ENCODE measurements around the gene DNM2. TPM values are rescaled to one million over a fixed set of nuclear protein-coding genes. Genes with fewer than 3 reads are reported as not detected.

DNM2 gene
- polyA plus RNA-seq, 1 donor = 75.8 TPM

DNA sequence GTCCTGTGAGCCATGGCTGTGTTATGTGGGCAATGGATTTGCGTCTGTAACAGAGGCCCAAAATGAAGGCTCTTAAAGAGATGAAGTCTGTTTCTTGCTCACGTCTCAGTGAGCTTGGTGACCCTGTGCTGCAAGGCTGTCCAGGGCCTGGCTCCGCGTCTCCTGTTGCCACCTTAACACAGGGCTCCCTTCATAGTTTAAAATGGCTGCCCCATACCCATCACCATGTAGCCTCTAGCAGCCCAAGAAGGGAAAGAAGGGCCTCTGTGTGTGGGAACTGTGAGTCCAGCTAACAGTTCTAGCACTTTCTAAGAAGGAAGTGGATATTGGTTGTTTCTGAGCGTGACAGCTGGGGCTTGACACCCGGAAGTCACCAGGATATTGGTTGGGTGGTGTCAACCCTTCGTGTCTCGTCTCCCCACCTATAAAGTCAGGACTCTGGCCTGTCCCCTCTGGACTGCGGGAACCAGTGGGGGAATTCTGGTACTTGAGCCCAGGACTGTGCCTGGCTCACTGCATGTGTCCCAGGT, 97.2 kb downstream of the DNM2 start:
- DNase-seq (ENCODE audit: low read depth) = no peak

DNA sequence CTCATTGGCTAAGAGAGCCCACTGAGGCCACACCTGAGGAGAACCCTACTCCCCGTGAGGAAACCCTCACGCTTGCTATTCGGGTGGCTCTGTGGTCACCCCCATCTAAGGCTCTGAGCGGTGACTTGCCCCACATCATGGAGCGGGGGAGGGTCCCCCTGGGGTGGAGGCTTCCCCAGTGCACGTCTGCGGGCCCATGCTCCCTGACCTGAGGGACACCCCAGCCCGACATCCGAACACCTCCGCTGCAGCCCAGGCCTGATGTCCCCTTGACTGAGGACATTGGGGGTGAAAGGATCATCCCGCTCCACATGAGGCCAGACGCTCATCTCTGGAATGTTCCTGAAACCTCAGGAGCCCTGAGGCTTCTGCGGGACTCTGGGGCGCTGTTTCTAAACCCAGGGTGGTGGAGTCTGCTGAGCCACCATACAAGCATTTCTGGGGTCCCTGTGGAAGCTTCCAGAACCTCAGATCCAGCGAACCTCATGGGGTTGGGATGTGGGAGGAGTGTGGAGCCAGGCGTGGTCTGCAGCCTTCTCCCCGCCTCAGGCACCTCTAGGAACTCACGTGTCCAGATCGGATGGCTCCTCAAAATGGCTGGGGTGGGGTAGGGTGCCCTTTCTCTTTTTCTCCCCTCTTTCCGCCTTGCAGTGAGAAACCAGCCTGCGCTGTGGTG, 98.2 kb downstream of the DNM2 start:
- no peak for DNase-seq (ENCODE audit: low read depth)

DNA sequence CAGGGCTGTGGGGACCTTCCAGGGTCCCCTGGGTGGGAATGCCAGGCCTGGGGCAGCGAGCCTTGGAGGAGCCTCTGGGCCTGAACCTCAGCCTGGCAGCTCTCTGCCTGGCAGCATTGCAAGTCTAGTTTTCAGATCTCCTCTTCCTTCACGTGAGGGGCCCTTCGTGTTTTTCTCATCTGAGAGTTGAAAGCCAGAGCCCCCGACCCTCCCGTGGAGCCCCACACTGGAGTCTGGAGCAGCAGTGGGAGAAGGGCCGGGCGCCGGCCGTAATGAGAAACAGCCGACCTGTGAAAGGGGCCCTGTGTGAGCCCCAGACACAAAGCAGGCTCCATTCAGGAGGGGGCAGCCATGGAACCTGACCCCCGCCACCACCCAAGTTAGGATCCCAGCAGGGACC, 98.8 kb downstream of the DNM2 start:
- DNase-seq (ENCODE audit: low read depth) = no peak

DNA sequence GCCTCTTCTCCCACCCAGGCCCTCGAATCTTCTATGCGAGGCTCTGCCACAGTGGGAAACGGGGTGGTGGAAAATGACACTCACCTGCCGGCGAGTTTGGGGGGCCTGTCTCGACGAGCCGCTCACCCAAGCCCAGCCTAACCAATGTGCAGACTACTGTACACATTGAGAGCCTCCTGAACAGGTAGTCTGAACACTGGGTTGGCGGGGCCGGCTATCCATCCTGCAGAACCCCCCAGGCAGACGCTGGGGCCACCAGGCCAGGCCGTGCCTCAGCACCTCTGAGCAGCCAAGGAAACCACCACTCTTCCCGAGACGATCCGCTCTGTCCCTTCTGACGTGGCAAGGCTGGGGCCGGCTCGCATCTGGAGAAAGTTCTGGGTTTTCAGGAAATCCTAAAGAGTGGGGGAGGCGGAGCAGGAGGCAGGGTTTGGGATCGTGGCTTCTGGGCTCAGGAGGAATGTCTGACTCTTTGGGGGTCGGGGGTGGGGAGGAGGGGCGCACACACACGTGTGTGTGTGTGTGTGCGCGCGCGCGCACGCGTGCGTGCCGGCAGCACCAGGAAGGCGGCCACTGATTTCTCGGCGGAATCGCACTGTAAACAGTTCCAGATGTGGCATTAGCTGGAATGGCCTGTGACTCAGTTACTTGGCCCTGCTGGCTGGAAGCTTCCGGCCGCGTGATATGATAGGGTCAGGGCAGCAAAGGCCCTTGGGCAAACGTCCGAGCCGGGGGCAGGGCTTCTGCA, 99.6 kb downstream of the DNM2 start:
- DNase-seq (ENCODE audit: low read depth) = peak; percentile 83

DNA sequence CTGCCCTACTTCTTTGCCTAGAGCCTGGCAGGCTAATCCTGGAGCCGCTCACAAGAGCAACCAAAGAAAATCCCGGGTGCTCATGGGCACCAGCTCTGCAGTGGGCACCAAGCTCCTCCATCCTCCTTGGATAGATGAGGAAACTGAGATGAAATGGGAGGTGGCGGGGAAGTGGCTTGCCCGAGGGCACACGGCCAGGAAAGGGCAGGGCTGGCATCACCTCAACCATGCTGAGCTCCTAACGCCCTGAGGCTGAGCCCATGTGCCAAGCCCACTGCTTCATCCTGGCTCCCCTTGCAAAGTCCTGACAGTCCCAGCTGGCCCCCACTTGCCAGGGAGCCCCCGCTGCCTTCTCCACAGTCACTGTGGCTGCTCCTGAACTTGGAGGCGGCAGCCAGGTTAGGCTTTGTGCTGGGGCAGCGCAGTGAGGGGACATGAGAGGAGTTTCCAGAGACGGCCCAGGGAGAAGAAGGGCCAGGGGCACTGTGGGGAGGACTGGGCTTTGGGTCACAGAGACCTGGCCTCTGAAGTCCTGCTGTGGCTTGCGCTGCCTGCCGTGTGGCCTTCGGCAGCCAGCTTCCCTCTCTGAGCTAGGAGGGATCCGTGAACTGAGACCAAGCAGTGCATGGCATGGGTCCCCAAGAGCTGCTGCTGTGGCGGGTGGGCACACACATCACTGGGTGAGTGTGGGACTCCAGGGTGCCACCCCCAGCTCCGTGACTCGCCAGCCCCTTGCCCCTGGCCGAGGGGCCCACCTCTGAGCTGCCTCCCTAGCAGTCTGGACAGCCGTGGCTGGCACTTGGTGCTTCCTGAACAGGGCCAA, 100.6 kb downstream of the DNM2 start:
- DNase-seq (ENCODE audit: low read depth) = no peak

DNA sequence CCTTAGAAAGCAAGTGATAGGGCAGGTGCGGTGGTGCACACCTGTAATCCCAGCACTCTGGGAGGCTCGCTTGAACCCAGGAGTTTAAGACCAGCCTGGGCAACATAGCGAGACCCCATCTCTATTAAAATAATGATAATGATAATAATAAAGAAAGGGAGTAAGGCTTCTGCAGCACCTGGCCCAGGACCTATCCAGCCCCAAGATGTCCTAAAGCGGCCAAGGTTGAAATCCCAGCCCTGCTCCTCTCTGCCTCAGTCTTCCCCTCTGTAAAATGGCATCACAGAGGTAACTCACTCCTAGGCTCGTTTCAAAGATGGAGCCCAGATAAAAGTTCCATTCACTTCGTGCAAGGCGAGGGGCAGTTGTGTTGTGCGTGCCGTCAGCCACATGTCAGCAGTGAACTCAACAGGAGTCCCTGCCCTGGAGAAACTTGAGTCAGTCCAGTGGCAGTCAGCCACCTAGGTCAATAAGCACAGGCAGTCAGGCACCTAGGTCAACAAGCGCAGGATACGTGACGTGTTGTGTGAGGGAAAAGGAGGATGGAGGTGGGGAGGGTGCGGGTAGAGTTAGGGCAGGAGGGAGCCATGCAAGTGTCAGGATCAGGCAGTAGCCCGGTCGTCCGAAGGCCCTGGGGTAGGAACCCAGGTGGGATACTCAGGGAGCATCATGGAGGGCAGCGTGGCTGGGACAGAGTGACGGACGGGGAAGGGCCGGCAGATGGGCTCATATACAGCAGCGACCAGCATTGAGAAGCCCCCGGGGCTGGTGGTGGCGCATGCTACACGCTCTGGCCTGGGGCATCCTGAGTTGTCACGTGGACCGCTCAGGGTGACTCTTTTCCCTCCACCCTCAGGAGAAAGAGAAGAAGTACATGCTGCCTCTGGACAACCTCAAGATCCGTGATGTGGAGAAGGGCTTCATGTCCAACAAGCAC, 101.5 kb downstream of the DNM2 start:
- no peak for DNase-seq (ENCODE audit: low read depth)

DNA sequence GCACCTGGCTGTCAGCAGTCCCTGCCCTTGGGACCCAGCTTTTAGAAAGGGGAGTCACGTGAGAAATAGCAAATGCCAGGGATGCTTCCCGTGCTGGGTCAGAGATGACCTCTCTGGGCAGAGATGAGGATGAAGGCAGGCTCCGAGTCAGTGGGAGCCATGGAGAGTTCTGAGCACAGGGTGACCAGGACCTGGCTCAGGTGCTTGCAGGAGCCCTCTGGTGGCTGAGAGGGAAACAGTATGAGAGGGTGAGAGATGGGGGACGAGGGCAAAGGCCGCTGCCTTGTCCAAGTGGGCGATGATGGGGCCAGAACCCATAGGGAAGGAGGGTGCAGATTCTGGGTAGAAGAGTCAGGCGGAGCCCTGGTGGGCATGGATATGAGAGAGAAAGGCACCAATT, 102.3 kb downstream of the DNM2 start:
- DNase-seq (ENCODE audit: low read depth) = no peak

DNA sequence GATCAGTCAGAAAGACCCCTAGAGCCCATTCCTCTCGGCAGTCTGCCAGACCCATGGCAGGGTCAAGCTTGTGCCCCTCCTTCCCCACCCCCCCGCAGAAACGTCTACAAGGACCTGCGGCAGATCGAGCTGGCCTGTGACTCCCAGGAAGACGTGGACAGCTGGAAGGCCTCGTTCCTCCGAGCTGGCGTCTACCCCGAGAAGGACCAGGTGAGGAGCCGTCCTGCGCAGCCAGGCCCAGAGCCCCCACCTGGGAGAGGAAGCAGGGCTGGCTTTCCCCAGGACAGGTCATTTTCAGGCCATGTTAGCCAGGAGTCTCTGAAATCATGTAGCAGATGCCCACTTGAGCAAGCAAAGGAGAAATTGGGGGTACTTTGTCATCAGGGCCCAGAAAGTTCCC, 105.8 kb downstream of the DNM2 start:
- no peak for DNase-seq (ENCODE audit: low read depth)

DNA sequence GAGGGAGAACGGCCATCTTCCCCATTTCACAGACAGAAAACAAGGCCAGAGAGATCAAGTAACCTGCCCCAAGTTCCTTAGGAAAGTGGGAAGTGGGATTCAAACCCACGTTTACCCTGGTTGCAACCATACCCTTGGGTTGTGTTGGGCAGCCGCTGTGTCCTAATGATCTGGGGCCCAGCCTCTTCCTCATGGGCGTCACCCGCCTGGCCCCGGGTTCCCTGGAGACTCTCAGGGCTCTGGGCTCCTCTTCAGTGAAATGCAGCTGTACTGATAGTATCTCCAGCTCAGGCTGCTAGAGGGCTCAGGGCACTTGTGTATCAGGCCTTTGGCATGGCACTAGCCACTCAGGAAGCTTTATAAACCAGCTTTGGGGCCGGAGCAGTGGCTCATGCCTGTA, 108.4 kb downstream of the DNM2 start:
- DNase-seq (ENCODE audit: low read depth) = no peak

DNA sequence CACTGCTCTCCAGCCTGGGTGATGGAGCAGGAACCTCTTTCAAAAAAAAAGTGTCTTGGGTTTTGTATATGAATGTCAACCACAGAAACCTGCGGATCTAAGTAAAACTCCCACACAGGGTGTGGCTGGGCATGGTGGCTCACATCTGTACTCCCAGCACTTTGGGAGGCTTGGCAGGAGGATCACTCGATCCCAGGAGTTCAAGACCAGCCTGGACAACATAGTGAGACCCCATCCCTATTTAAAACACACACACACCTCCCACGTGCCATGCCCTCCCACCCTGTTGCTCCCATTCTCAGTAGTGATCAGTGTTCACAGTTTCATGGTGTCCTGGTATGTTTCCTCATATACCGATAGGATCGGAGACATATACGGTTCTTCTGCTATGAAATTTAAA, 109.0 kb downstream of the DNM2 start:
- DNase-seq (ENCODE audit: low read depth) = no peak

DNA sequence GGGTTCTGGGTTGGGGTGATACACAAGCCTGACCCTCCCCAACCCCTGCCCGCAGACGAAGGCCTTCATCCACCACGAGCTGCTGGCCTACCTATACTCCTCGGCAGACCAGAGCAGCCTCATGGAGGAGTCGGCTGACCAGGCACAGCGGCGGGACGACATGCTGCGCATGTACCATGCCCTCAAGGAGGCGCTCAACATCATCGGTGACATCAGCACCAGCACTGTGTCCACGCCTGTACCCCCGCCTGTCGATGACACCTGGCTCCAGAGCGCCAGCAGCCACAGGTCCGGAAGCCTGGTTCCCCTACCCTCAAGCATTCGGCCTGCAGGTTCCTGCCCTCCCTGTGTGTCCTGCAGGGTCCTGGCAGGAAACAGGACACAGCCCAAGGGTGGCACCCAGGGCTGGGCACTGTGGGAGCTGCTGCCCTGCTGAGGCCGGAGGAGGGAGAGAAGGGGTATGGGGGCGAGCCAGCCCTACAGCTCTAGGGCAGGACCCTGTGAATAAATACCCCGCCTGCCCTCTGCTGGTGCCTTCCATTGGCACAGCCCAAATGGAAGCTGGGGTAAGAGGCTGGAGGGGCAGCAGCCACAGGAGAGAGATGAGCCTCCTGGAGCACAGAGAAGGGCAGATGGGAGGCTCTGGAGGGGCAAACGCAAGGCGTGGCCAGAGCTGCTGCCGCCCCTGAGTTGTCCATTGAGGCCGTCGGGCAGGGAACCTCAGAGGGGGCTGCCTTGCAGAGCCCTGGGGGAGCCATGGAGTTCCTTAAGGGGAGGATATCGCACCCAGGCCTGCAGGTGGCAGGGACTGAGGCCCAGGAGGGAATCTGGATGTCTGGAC, 111.3 kb downstream of the DNM2 start:
- DNase-seq (ENCODE audit: low read depth) = no peak

DNA sequence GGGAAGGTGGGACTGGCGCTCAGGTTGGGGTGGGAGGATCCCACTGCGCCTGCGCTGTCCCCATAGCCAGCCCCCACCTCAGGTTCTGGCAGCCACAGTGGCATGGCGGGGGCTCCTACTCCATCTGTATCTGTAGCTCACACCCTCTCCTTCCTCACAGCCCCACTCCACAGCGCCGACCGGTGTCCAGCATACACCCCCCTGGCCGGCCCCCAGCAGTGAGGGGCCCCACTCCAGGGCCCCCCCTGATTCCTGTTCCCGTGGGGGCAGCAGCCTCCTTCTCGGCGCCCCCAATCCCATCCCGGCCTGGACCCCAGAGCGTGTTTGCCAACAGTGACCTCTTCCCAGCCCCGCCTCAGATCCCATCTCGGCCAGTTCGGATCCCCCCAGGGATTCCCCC, 112.1 kb downstream of the DNM2 start:
- DNase-seq (ENCODE audit: low read depth) = no peak

DNA sequence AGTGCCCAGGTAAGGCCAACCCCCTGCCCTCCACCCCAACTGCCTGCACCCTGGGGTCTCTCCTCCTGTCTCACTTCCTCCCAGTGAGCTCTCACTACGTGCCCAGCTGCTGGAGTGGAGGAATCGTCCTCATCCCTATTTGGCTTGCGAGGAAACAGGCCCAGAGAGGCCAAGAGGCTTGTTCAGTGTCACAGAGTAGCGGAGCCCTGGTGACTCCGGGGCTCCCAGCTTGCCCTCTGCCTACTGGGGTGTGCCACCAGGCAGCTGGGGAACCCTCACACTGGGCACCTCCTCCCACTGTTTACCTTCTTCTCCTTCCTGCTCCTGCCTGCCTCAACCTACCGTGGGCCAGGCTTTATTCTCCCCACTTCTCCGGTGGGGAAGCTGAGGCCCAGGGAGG, 112.5 kb downstream of the DNM2 start:
- no peak for DNase-seq (ENCODE audit: low read depth)

DNA sequence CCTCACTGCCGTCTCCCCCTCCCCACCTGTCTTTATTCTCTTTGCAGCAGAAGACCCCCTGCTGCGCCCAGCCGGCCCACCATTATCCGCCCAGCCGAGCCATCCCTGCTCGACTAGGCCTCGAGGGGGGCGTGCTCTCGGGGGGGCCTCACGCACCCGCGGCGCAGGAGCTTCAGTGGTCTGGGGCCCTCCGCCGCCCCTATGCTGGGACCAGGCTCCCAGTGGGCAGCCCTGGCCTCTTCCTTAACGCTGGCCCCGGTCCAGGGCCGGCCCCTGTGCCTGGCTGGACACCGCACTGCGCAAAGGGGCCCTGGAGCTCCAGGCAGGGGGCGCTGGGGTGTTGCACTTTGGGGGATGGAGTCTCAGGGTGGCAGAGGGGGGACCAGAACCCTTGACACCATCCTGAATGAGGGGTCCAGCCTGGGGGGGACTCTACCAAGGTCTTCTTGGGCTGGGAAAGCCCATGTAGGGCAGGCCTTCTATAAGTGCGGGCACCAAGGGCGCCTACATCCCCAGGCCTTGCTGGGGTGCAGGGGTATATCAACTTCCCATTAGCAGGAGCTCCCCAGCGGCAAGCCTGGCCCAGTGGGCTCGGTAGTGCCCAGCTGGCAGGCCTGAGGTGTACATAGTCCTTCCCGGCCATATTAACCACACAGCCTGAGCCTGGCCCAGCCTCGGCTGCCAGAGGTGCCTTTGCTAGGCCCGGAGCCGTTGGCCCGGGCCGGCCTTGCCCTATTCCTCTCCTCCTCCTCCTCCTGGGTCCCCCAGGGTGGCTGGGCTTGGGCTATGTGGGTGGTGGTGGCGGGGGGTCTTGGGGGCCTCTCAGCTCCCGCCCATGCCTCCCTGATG, 113.3 kb downstream of the DNM2 start:
- no peak for DNase-seq (ENCODE audit: low read depth)

DNA sequence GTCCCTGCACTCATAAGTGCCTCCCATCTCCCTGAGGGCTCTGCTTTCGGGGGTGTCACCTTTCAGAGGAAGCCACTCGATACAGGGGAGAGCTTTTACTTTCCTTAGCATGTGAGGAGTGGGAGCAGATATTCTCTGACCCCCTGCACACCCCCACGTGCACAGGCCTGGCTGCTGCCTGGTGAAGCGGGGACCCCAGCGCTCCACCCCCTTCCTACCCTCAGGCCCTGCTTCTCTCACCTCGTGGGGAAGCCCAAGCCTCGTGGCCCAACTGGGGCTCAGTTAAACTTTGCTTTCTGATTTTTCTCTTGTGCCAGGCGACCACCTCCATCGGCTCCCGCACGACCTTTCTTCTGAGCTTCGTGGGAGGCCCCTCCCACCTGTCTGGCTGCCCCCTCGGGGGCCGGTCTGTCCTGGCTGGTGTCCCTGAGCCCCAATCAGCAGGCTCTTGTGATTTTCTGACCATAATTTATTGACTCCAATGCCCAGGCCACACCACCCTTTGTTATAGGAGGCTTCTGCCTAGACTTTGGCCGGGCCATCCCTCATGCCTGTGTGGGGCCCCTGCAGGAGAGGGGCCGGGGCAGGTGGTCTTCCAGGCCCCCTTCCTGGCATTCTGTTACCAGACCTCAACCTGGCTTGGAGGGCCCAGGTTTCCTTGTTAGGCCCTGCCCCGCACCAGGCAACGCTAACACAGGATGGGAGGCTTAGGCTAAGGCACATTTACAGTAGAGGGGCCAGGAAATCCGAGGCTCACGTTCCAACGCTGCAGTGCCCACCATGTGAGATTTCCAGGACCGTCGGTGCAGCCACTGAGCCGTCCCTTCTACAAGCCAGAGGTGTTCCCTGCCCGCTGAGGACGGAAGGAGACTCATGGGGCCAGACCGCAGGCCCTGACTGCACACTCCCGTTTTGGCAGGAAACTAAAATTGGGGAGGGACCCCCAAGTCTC, 114.4 kb downstream of the DNM2 start:
- no peak for DNase-seq (ENCODE audit: low read depth)

DNA sequence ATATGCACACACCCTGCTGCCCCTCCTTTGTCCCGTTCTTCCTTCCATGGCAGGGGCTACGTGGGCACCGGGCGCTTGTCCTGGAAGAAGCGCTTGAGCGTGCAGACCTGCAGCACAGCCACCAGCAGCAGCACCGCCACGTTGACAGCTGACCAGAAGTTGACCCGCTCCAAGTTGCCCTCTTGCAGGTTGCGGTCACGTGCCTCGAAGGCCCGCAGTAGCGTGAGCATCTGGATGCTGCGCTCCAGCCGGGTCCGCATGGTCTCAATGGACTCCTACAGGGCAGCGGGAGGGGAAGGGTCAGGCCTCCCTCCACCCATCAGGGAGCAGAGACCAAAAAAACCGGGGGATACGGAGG, 115.0 kb downstream of the DNM2 start:
- DNase-seq (ENCODE audit: low read depth) = no peak

DNA sequence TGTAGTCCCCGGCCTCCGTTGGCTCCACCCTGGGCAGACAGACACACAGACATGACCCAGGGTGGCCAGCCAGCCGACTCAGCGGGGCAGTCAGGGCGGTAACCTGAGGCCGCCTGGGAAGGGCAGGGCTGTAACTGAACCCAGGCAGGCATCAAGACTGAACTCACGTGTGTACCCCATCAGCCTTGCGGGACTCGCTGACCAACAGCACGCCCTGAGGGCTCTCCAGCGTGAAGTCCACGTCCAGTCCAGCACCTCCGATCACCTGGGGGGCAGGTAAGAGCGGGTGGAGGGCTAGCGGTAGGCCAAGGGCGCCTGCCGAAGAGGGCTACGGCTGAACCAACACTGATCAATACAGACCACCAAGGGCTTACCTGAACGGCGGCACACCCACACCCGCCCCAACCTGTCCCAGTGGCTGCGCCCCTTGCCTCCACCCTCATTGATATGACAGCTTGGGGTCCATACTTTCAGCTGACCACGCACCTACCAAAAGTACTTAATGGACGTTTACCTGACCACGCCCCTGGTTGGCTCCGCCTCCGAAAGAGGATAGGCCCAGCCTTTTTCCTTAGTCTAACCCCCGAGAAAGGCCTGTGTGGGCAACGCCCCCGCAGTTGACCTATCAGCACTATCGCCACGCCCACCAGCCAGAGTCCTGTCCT, 117.3 kb downstream of the DNM2 start:
- DNase-seq (ENCODE audit: low read depth) = no peak
